ENCODE measurements around the gene SEC22A. TPM values are rescaled to one million over a fixed set of nuclear protein-coding genes. Genes with fewer than 3 reads are reported as not detected.

SEC22A gene
- total RNA-seq, 1 donor from 2014 or later: 6.4 TPM

DNA sequence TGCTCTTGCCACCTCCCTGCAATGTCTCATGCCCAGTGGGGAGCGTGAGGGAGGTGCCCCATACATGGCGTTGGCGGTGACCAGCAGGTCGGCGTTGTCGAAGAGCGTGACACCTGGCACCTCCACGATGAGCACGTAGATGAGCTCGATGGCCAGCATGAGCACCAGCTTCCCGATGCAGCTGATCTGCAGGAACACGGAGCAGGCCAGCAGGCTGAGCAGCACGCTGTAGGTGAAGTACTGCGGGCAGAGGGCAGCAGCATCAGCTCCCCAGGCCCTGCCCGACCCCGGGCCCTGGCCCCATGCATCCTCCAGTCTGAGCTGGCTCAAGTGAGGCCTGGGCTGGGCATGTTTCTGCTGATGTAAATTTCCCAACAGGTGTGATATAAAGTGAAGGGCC lies 98.3 kb downstream of the SEC22A start:
- Histone ChIP-seq H3K27ac (no peak overlapping the region), H3K9me3 (no peaks in the 10 kb centered on the region), H3K36me3 (peaks cover 76 to 99% of the 10 kb centered on the region in 2 donors), H3K27me3 (no peaks in the 10 kb centered on the region), H3K4me3 (no peak overlapping the region), H3K4me1 (no peaks in the 10 kb centered on the region)
- TF ChIP-seq, protein P1, sequence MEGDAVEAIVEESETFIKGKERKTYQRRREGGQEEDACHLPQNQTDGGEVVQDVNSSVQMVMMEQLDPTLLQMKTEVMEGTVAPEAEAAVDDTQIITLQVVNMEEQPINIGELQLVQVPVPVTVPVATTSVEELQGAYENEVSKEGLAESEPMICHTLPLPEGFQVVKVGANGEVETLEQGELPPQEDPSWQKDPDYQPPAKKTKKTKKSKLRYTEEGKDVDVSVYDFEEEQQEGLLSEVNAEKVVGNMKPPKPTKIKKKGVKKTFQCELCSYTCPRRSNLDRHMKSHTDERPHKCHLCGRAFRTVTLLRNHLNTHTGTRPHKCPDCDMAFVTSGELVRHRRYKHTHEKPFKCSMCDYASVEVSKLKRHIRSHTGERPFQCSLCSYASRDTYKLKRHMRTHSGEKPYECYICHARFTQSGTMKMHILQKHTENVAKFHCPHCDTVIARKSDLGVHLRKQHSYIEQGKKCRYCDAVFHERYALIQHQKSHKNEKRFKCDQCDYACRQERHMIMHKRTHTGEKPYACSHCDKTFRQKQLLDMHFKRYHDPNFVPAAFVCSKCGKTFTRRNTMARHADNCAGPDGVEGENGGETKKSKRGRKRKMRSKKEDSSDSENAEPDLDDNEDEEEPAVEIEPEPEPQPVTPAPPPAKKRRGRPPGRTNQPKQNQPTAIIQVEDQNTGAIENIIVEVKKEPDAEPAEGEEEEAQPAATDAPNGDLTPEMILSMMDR (IDR thresholded peaks at IDR 0.05): no peak
- intact Hi-C loops (cut with DNase I): no loop called here
- DNase-seq (ENCODE audit: low spot score in 2 of 2): no peak

DNA sequence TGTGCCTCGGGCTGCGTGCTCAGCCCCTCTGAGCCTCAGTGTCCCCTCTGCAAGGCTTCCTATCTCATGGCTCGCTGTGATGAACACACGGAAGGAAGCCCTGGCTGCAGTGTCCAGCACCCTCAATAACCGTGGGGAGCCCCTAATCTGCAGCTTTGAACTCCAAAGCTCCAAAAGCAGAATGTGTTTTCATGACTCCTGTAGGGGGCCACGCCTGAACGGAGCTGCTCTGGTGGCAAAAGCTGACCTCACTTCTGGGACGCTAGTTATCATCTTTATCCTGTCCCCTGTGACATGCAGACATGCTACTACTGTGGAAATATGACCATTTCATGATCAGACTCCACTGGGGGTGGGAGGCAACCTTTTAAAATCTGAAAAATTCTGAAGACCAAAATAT lies 98.8 kb downstream of the SEC22A start:
- no peak overlapping the region for H3K4me3 ChIP-seq
- intact Hi-C loops (cut with DNase I): no loop called here
- DNase-seq (ENCODE audit: low spot score in 2 of 2): no peak
- H3K27ac ChIP-seq: no peak overlapping the region
- H3K4me1 ChIP-seq: no peaks in the 10 kb centered on the region
- H3K36me3 ChIP-seq: peaks cover 76 to 94% of the 10 kb centered on the region in 2 donors
- no peaks in the 10 kb centered on the region for H3K27me3 ChIP-seq
- TF ChIP-seq, protein P1 (IDR thresholded peaks at IDR 0.05): no peak
- H3K9me3 ChIP-seq: no peaks in the 10 kb centered on the region

DNA sequence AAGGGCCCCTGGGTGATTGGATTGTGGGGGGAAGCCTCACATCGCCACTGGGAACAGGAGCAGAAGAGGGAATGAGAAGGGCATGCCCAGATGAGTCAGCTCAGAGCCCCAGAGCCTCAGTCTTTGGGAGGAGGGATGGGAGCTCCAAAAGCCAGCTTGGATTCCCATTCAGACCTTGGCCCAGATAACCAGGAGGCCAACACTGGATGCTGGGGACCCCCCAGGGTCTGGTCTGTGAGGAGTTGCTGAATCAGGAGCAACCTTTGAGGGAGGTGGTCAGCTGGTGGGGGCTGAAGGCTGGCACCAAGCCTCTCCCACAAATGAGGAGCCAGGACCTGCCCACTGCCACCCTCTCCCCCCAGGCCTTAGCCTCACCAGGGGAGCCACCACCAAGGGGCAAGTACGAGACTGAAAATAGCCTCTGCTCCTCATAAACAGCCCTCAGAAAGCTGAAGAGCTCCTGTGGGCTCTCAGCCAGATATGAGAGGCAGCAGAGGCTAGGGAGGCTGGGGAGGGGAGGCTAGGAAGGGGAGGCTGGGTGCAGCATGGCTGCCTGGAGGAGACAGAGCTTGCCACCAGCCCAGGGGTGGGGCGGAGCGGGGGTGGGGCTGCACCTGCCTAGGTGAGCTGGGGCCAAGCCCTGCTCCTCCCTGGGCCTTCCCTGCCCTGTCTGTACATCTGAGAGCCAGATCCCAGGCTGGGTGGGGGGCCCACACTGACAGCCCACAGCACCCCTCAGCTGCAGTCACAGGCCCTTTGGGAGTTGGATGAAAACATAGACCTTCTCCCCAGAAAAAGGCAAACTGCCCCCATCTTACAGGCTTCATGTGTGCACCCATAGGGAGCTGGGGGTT lies 99.8 kb downstream of the SEC22A start:
- Histone ChIP-seq H3K36me3 (peaks cover 70 to 94% of the 10 kb centered on the region in 2 donors), H3K4me3 (no peak overlapping the region), H3K9me3 (no peaks in the 10 kb centered on the region), H3K27me3 (no peaks in the 10 kb centered on the region), H3K4me1 (no peaks in the 10 kb centered on the region), H3K27ac (peak overlapping the region in 1 of 2 donors; percentile 21)
- no peak for DNase-seq (ENCODE audit: low spot score in 2 of 2)
- TF ChIP-seq, protein P1 (IDR thresholded peaks at IDR 0.05): no peak
- intact Hi-C loops (cut with DNase I): no loop called here

DNA sequence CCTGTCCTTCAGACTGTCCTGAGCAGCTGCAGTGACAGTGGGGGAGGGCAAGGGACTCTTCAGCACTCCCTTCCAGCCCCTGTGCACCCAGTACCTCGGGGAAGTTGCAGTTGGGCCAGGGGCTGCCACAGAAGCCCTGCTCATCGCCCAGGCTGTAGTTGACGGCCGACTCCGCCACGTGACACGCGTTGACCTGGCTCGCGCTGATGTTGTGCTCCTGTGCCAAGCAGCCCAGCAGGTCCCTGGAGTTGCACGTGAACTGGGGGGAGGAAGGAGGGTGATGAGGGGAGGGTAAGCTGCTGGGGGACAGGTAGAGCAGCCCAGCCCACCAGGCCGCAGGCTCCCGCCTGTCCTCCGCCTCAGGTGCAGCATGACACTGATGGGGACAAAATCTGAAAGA lies 101.2 kb downstream of the SEC22A start:
- DNase-seq (ENCODE audit: low spot score in 2 of 2): no peak

DNA sequence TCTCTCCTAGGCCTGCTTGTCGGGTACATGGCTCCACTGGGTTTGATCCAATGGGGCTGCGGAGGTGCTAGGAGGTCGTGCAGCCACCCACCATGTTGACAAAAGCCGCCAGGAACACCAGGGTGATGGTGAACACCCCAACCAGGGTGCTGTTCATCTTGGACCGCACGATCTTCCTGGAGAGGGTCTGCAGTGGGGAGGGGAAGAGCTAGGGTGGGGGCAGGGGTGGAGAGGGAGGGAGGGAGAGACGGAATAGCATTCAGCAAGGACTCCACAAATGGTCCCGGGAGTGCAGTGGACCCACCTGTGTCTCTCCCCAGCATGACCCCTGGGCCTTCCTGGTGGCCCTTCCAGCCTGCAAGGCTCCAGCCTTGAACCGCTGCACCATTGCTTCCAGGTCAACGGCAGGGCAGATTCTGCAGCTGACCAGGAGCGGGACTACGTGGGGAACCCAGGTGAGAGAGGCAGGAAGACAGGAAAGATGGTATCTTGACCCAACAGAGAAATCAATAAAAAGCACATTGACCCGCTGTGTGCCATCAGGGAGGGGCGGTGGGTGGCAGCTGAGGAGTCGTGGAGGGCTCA lies 102.3 kb downstream of the SEC22A start:
- Histone ChIP-seq H3K4me3 (no peak overlapping the region), H3K27ac (no peak overlapping the region), H3K27me3 (no peaks in the 10 kb centered on the region), H3K36me3 (peaks cover 57 to 70% of the 10 kb centered on the region in 2 donors), H3K4me1 (no peaks in the 10 kb centered on the region), H3K9me3 (no peaks in the 10 kb centered on the region)
- DNase-seq (ENCODE audit: low spot score in 2 of 2): no peak
- intact Hi-C loops (cut with DNase I): no loop called here
- TF ChIP-seq, protein P1 (IDR thresholded peaks at IDR 0.05): no peak

More for the DNA sequence above, 101.2 kb downstream of the SEC22A start:
- Histone ChIP-seq H3K4me3 (no peak overlapping the region), H3K27me3 (no peaks in the 10 kb centered on the region), H3K36me3 (peaks cover 61 to 80% of the 10 kb centered on the region in 2 donors), H3K9me3 (no peaks in the 10 kb centered on the region), H3K4me1 (no peaks in the 10 kb centered on the region), H3K27ac (no peak overlapping the region)
- intact Hi-C loops (cut with DNase I): no loop called here
- TF ChIP-seq, protein P1 (IDR thresholded peaks at IDR 0.05): no peak
